Mammary epithelial cell (primary cell): ENCODE data around the gene CAPN9.

ENCODE experiments used
- EZH2 ChIP-seq: IDR thresholded peaks from 2 replicates; pipeline ENCODE4 v1.6.1; 2012; ENCODE audit warnings: low read length, inconsistent platforms, borderline replicate concordance
- TF ChIP-seq, protein P1 (sequence below), 2 donors: IDR thresholded peaks in 1 of 2; conservative IDR thresholded peaks in 1 of 2; 2 replicates each; pipeline ENCODE4 v1.5.1; 2011 to 2012; ENCODE audit warnings: inconsistent platforms in 2 of 2, low read length in 2 of 2, mild to moderate bottlenecking in 2 of 2, control low read depth in 1 of 2, low read depth in 1 of 2; ENCODE audit not compliant: insufficient read depth in 1 of 2; ENCODE audit errors: extremely low read depth in 1 of 2

- TF ChIP-seq, protein P1, sequence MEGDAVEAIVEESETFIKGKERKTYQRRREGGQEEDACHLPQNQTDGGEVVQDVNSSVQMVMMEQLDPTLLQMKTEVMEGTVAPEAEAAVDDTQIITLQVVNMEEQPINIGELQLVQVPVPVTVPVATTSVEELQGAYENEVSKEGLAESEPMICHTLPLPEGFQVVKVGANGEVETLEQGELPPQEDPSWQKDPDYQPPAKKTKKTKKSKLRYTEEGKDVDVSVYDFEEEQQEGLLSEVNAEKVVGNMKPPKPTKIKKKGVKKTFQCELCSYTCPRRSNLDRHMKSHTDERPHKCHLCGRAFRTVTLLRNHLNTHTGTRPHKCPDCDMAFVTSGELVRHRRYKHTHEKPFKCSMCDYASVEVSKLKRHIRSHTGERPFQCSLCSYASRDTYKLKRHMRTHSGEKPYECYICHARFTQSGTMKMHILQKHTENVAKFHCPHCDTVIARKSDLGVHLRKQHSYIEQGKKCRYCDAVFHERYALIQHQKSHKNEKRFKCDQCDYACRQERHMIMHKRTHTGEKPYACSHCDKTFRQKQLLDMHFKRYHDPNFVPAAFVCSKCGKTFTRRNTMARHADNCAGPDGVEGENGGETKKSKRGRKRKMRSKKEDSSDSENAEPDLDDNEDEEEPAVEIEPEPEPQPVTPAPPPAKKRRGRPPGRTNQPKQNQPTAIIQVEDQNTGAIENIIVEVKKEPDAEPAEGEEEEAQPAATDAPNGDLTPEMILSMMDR (conservative IDR thresholded peaks at IDR 0.05 in 1 of 2, IDR thresholded peaks at IDR 0.05 in 1 of 2; ENCODE audit: extremely low read depth in 1 of 2, insufficient read depth in 1 of 2, low read depth in 1 of 2, low read length in 2 of 2): no peak
- TF ChIP-seq EZH2: no peak
These were observed 31.9 kb downstream of the CAPN9 start for GRCh38 chr1:230778916-230779590.
